Measurements from ENCODE around the gene HEXIM2. TPM values are rescaled to one million over a fixed set of nuclear protein-coding genes. Genes with fewer than 3 reads are reported as not detected.

Gene HEXIM2
- total RNA-seq, 2 donors from 2014 or later = 6.1 to 10.7 TPM

Other genes with a start within 250 kb of the HEXIM2 start
- not detected for gene GFAP, start 246.4 kb upstream of the HEXIM2 start, total RNA-seq
- gene KIF18B, start 214.1 kb upstream of the HEXIM2 start, total RNA-seq = 100 to 1,000 TPM in 1 of 2 donors, 10 to 100 TPM in 1; 26.5 to 100 TPM
- gene C1QL1, start 193.6 kb upstream of the HEXIM2 start, total RNA-seq = not detected
- 10 to 100 TPM; 17.9 to 36.4 TPM for gene DCAKD, start 110.2 kb upstream of the HEXIM2 start, total RNA-seq
- 100 to 1,000 TPM; 147 to 161 TPM for gene NMT1, start 100.6 kb upstream of the HEXIM2 start, total RNA-seq
- gene PLCD3, start 29.4 kb upstream of the HEXIM2 start, total RNA-seq = 1 to 10 TPM; 2.7 to 5.9 TPM
- 10 to 100 TPM in 1 of 2 donors, 1 to 10 TPM in 1; 8.3 to 14.8 TPM for gene ACBD4, start 26.2 kb upstream of the HEXIM2 start, total RNA-seq
- gene HEXIM1, start 13.4 kb upstream of the HEXIM2 start, total RNA-seq = 10 to 100 TPM; 48.0 to 66.9 TPM
- 100 to 1,000 TPM; 280 to 380 TPM for gene FMNL1, start 60.0 kb downstream of the HEXIM2 start, total RNA-seq
- gene SPATA32, start 100.2 kb downstream of the HEXIM2 start, total RNA-seq = under 1 TPM; 0.62 to 0.81 TPM
- 10 to 100 TPM; 65.9 to 75.4 TPM for gene MAP3K14, start 155.1 kb downstream of the HEXIM2 start, total RNA-seq